HCT116 (cell line): Measurements from ENCODE around the gene UTS2B. TPM values are rescaled to one million over a fixed set of nuclear protein-coding genes. Genes with fewer than 3 reads are reported as not detected.

Source experiments
- ATAC-seq: fragments of 200-7000 bp; cut with Tn5 transposase; 2 replicates; pipeline ENCODE4 v1.9.1; 2020; ENCODE audit warnings: mild to moderate bottlenecking, moderate library complexity
- BruUV-seq: library from RNA; stranded (reverse); fragments of 400-500 nt; replicated peaks from 2 replicates; lab custom pipeline; 2021; lab: Mats Ljungman, UMichigan
- CTCF ChIA-PET: fragments of 300-600 bp; sonication (Branson Sonifier 250); formaldehyde crosslinking; loops from one replicate; lab custom pipeline; 2021; ENCODE audit warnings: antibody characterized with exemption; lab: Charles Lee
- POLR2A ChIA-PET: fragments of 300-600, 350-600 bp; sonication (Branson Sonifier 250); formaldehyde crosslinking; loops from one replicate; lab custom pipeline; 2021; ENCODE audit warnings: antibody characterized with exemption; lab: Charles Lee
- RAD21 ChIA-PET, 2 experiments: fragments of 300-600 bp; sonication (Branson Sonifier 250); formaldehyde crosslinking; loops; one replicate each; lab custom pipeline; 2023; ENCODE audit warnings: low total read pairs in 2 of 2; ENCODE audit not compliant: uncharacterized antibody in 2 of 2, unreplicated experiment in 2 of 2, low non-redundant PET in 1 of 2; lab: Charles Lee
- DNase-seq: peaks from one replicate; pipeline ENCODE4 v3.0.0-alpha.2; 2010; ENCODE audit warnings: low read depth, low spot score
- H2AFZ ChIP-seq: fragments of 200-600 bp; shearing (Covaris generic), sonication (generic); 2 replicates; pipeline ENCODE4 v1.6.1; 2017; ENCODE audit warnings: low read depth, mixed run types, mixed read lengths, antibody characterized with exemption, low read length; ENCODE audit not compliant: poor library complexity, severe bottlenecking
- H3K27ac ChIP-seq: 2 replicates; pipeline ENCODE4 v1.5.1; 2012; ENCODE audit warnings: low read depth, low read length
- H3K27me3 ChIP-seq: fragments of 200-600 bp; sonication (generic); 2 replicates; pipeline ENCODE4 v1.6.1; 2016; ENCODE audit warnings: mixed run types, low read length, mixed read lengths; ENCODE audit not compliant: insufficient read depth
- H3K36me3 ChIP-seq, 2 experiments: fragments of 200-500 bp in 1 of 2; fragments of 200-600 bp in 1 of 2; sonication (Bioruptor generic) in 1 of 2; sonication (generic) in 1 of 2; 2 replicates each; pipeline versions ENCODE4 v1.5.1 to v1.6.1; 2014 to 2016; ENCODE audit warnings: low read length in 2 of 2, inconsistent platforms in 1 of 2, mixed read lengths in 1 of 2, mixed run types in 1 of 2; ENCODE audit not compliant: insufficient read depth in 2 of 2, control insufficient read depth in 1 of 2
- H3K4me1 ChIP-seq, 2 experiments: fragments of 200-600 bp in 1 of 2; sonication (generic) in 1 of 2; 2 replicates each; pipeline versions ENCODE4 v1.5.1 to v1.6.1; 2012 to 2017; ENCODE audit warnings: low read length in 2 of 2, inconsistent platforms in 1 of 2, mild to moderate bottlenecking in 1 of 2, mixed read lengths in 1 of 2, mixed run types in 1 of 2, moderate library complexity in 1 of 2; ENCODE audit not compliant: insufficient read depth in 2 of 2, control insufficient read depth in 1 of 2
- H3K4me2 ChIP-seq: fragments of 200-600 bp; sonication (generic); 2 replicates; pipeline ENCODE4 v1.6.1; 2017; ENCODE audit warnings: mixed run types, low read length, mixed read lengths
- H3K4me3 ChIP-seq, 2 experiments: fragments of 200-600 bp in 1 of 2; sonication (generic) in 1 of 2; replicated peaks in 1 of 2; 2 replicates each; pipeline ENCODE4 v1.5.1; 2011 to 2016; ENCODE audit warnings: low read length in 2 of 2, control low read depth in 1 of 2, low read depth in 1 of 2, mild to moderate bottlenecking in 1 of 2, mixed read lengths in 1 of 2, mixed run types in 1 of 2
- H3K79me2 ChIP-seq: fragments of 200-600 bp; sonication (generic); 2 replicates; pipeline ENCODE4 v1.6.1; 2017; ENCODE audit warnings: mild to moderate bottlenecking, mixed run types, low read length, moderate library complexity, mixed read lengths; ENCODE audit not compliant: insufficient read depth
- H3K9ac ChIP-seq: fragments of 200-600 bp; sonication (generic); 2 replicates; pipeline ENCODE4 v1.6.1; 2016; ENCODE audit warnings: low read length, mixed read lengths
- H3K9me2 ChIP-seq: fragments of 200-600 bp; sonication (generic), shearing (Covaris generic); 2 replicates; pipeline ENCODE4 v1.6.1; 2017; ENCODE audit warnings: mixed run types, mild to moderate bottlenecking, moderate library complexity; ENCODE audit not compliant: insufficient read depth
- H3K9me3 ChIP-seq, 2 experiments: fragments of 200-500 bp in 1 of 2; fragments of 200-600 bp in 1 of 2; sonication (Bioruptor generic) in 1 of 2; sonication (generic) in 1 of 2; 2 replicates each; pipeline ENCODE4 v1.6.1; 2014 to 2017; ENCODE audit warnings: low read length in 2 of 2, mixed read lengths in 2 of 2, inconsistent platforms in 1 of 2, low read depth in 1 of 2, mild to moderate bottlenecking in 1 of 2, mixed run types in 1 of 2, moderate library complexity in 1 of 2; ENCODE audit not compliant: control insufficient read depth in 1 of 2, insufficient read depth in 1 of 2
- H4K20me1 ChIP-seq: fragments of 200-600 bp; sonication (generic), shearing (Covaris generic); 2 replicates; pipeline ENCODE4 v1.6.1; 2017; ENCODE audit warnings: mixed run types, mild to moderate bottlenecking, moderate library complexity; ENCODE audit not compliant: insufficient read depth
- ATF3 ChIP-seq: IDR thresholded peaks from 2 replicates; pipeline ENCODE4 v1.6.1; 2012
- CBX3 ChIP-seq: IDR thresholded peaks from 2 replicates; pipeline ENCODE4 v1.6.1; 2012; ENCODE audit warnings: low read depth
- CEBPB ChIP-seq: IDR thresholded peaks from 2 replicates; pipeline ENCODE4 v1.6.1; 2012; ENCODE audit warnings: low read depth
- EGR1 ChIP-seq: IDR thresholded peaks from 2 replicates; pipeline ENCODE4 v1.6.1; 2012; ENCODE audit warnings: low read depth
- ELF1 ChIP-seq: IDR thresholded peaks from 2 replicates; pipeline ENCODE4 v1.6.1; 2012; ENCODE audit warnings: low read depth, borderline replicate concordance
- EZH2 ChIP-seq: fragments of 200-600 bp; sonication (generic); IDR thresholded peaks from 2 replicates; pipeline ENCODE4 v1.6.1; 2017; ENCODE audit warnings: antibody characterized with exemption, mixed run types
- FOSL1 ChIP-seq: IDR thresholded peaks from 2 replicates; pipeline ENCODE4 v1.6.1; 2012; ENCODE audit warnings: low read depth
- JUND ChIP-seq: IDR thresholded peaks from 2 replicates; pipeline ENCODE4 v1.6.1; 2012
- POLR2A ChIP-seq: IDR thresholded peaks from 2 replicates; pipeline ENCODE4 v1.7.0; 2011; ENCODE audit warnings: borderline replicate concordance; ENCODE audit not compliant: insufficient read depth, insufficient read length; ENCODE audit errors: extremely low read depth
- RAD21 ChIP-seq: IDR thresholded peaks from 2 replicates; pipeline ENCODE4 v1.6.1; 2012; ENCODE audit warnings: low read depth, mild to moderate bottlenecking
- SP1 ChIP-seq: IDR thresholded peaks from 2 replicates; pipeline ENCODE4 v1.6.1; 2012; ENCODE audit warnings: low read depth
- YY1 ChIP-seq: IDR thresholded peaks from 2 replicates; pipeline ENCODE4 v1.6.1; 2011; ENCODE audit warnings: low read length, low read depth, moderate library complexity, mild to moderate bottlenecking; ENCODE audit not compliant: insufficient replicate concordance; ENCODE audit errors: extremely low read depth
- ZFX ChIP-seq: fragments of 450-650 bp; IDR thresholded peaks from 2 replicates; pipeline ENCODE4 v1.6.1; 2017
- ZNF274 ChIP-seq: fragments of 200-500 bp; sonication (Bioruptor generic); IDR thresholded peaks from 2 replicates; pipeline ENCODE4 v1.6.1; 2014; ENCODE audit warnings: mild to moderate bottlenecking, low read depth, low read length, inconsistent platforms
- intact Hi-C: fragments of 100-400 bp; cut with micrococcal nuclease; formaldehyde crosslinking; loops from 2 replicates; pipeline ENCODE4 v1.10.0; 2022
- total RNA-seq: library from RNA; stranded (reverse); gene quantifications from one replicate; pipeline ENCODE4 v1.2.1, GENCODE V29; 2021; ENCODE audit not compliant: unreplicated experiment
- TF ChIP-seq, protein P1 (sequence below): IDR thresholded peaks from 2 replicates; pipeline ENCODE4 v1.6.1; 2012; ENCODE audit warnings: low read depth

UTS2B gene
- total RNA-seq, 1 experiment from 2014 or later, result 0.59 TPM

GRCh38 chr3:191300422-191300821 lies 29.9 kb downstream of the UTS2B start:
- Histone ChIP-seq H3K9ac (no peak overlapping the region), H3K36me3 (no peaks in the 10 kb centered on the region), H3K79me2 (no peaks in the 10 kb centered on the region), H3K9me3 (no peaks in the 10 kb centered on the region), H3K4me2 (no peak overlapping the region), H2AFZ (no peak overlapping the region), H3K27ac (no peak overlapping the region), H3K9me2 (no peaks in the 10 kb centered on the region), H3K4me3 (no peak overlapping the region), H4K20me1 (no peaks in the 10 kb centered on the region), H3K27me3 (no peaks in the 10 kb centered on the region), H3K4me1 (no peaks in the 10 kb centered on the region)
- intact Hi-C loops, result no loop called here
- DNase-seq (no peak), ATAC-seq (no peak)
- CTCF ChIA-PET, result no interaction called here
- no TSS peak for BruUV-seq
- RAD21 ChIA-PET, result no interaction called here
- TF ChIP-seq POLR2A (no peak), ZNF274 (no peak), FOSL1 (no peak), ZFX (no peak), CEBPB (no peak), CBX3 (no peak)
- TF ChIP-seq, protein P1, sequence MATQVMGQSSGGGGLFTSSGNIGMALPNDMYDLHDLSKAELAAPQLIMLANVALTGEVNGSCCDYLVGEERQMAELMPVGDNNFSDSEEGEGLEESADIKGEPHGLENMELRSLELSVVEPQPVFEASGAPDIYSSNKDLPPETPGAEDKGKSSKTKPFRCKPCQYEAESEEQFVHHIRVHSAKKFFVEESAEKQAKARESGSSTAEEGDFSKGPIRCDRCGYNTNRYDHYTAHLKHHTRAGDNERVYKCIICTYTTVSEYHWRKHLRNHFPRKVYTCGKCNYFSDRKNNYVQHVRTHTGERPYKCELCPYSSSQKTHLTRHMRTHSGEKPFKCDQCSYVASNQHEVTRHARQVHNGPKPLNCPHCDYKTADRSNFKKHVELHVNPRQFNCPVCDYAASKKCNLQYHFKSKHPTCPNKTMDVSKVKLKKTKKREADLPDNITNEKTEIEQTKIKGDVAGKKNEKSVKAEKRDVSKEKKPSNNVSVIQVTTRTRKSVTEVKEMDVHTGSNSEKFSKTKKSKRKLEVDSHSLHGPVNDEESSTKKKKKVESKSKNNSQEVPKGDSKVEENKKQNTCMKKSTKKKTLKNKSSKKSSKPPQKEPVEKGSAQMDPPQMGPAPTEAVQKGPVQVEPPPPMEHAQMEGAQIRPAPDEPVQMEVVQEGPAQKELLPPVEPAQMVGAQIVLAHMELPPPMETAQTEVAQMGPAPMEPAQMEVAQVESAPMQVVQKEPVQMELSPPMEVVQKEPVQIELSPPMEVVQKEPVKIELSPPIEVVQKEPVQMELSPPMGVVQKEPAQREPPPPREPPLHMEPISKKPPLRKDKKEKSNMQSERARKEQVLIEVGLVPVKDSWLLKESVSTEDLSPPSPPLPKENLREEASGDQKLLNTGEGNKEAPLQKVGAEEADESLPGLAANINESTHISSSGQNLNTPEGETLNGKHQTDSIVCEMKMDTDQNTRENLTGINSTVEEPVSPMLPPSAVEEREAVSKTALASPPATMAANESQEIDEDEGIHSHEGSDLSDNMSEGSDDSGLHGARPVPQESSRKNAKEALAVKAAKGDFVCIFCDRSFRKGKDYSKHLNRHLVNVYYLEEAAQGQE, result no peak
- POLR2A ChIA-PET, result no interaction called here

DNA sequence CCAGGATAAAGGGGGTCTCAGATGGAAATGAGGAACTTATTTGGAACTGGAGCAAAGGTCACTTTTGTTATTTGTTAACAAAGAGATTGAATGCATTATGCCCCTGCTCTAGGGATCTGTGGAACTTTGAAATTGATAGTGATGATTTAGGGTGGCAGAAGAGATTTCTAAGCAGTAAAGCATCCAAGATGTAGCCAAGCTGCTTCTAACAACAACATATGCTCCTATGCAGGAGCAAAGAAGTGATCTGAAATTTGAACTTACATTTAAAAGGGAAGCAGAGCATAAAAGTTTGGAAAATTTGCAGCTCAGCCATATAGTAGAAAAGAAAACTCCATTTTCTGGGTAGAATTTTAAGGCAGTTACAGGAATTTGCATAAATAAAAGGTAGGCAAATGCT lies 31.5 kb downstream of the UTS2B start:
- Histone ChIP-seq H3K79me2 (no peaks in the 10 kb centered on the region), H3K4me3 (no peak overlapping the region), H3K9me3 (no peaks in the 10 kb centered on the region), H4K20me1 (no peaks in the 10 kb centered on the region), H3K9ac (no peak overlapping the region), H2AFZ (no peak overlapping the region), H3K36me3 (no peaks in the 10 kb centered on the region), H3K27me3 (no peaks in the 10 kb centered on the region), H3K9me2 (no peaks in the 10 kb centered on the region), H3K4me1 (no peaks in the 10 kb centered on the region), H3K27ac (no peak overlapping the region), H3K4me2 (no peak overlapping the region)
- intact Hi-C loops, result no loop called here
- DNase-seq, result no peak
- ChIA-PET RAD21 (no interaction called here), POLR2A (no interaction called here), CTCF (no interaction called here)
- ATAC-seq, result no peak
- BruUV-seq, result no TSS peak
- TF ChIP-seq EZH2 (no peak), EGR1 (no peak), ELF1 (no peak), SP1 (no peak), JUND (no peak), CEBPB (no peak), ZFX (no peak), CBX3 (no peak), RAD21 (no peak), ATF3 (no peak), YY1 (no peak)
- TF ChIP-seq, protein P1, result no peak
